Measurements from ENCODE around the gene SLC4A4.

- TF ChIP-seq CTCF (IDR thresholded peaks at IDR 0.05) (no peak), POLR2A (IDR thresholded peaks at IDR 0.05) (no peak), POLR2AphosphoS5 (IDR thresholded peaks at IDR 0.05) (no peak), EP300 (IDR thresholded peaks at IDR 0.05) (no peak)
Measured at GRCh38 chr4:71520850-71521249, 182.0 kb downstream of the SLC4A4 start.

Measured in suprapubic skin (tissue), 4 donors.